HFF-Myc (cell line): ENCODE measurements around the gene ZCCHC18.
"Not testable (repeated sequence)": the region's sequence is repeated elsewhere in the genome, so short reads cannot be mapped to it uniquely, and the experiment has no call there.

Experiments used
- DNase-seq: peaks from one replicate; pipeline ENCODE4 v3.0.0-alpha.2; 2011; ENCODE audit warnings: low read depth; ENCODE audit errors: extremely low read depth
- H3K4me3 ChIP-seq: replicated peaks from 2 replicates; pipeline ENCODE4 v1.5.1; 2011; ENCODE audit warnings: low read depth, mild to moderate bottlenecking, control low read depth, low read length
- TF ChIP-seq, protein P1 (sequence below): IDR thresholded peaks from 2 replicates; pipeline ENCODE4 v1.5.1; 2012; ENCODE audit warnings: mild to moderate bottlenecking, low read depth, low read length, control low read depth; ENCODE audit errors: missing control alignments

Gene ZCCHC18

DNA sequence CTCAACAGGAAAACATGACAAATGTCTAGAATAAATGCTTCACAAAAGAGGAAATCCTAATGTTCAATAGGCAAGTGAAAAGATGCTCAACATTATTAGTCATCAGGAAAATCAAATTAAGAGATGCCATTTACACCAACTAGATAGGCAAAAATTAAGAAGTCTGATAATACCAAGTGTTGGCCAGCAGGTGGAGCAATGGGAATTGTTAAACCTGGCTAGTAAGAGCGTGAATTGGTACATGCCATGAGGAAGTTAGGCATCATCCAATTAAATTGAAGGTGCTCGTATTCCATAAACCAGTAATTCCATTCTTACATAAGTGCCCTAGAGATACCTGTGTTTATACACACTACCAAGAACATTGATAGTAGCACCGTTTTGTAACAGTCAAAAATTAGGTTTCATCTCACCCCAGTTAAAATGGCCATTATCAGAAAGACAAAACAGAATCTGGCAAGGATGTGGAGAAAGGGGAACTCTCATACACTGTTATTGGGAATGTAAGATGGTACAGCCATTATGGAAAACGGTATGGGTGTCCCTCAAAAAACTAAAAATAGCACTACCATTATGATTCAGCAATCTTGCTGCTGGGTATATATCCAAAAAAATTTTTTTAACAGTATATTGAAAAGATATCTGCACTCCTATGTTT lies 14.0 kb upstream of the ZCCHC18 start:
- DNase-seq, result peak; percentile 42
- TF ChIP-seq, protein P1, sequence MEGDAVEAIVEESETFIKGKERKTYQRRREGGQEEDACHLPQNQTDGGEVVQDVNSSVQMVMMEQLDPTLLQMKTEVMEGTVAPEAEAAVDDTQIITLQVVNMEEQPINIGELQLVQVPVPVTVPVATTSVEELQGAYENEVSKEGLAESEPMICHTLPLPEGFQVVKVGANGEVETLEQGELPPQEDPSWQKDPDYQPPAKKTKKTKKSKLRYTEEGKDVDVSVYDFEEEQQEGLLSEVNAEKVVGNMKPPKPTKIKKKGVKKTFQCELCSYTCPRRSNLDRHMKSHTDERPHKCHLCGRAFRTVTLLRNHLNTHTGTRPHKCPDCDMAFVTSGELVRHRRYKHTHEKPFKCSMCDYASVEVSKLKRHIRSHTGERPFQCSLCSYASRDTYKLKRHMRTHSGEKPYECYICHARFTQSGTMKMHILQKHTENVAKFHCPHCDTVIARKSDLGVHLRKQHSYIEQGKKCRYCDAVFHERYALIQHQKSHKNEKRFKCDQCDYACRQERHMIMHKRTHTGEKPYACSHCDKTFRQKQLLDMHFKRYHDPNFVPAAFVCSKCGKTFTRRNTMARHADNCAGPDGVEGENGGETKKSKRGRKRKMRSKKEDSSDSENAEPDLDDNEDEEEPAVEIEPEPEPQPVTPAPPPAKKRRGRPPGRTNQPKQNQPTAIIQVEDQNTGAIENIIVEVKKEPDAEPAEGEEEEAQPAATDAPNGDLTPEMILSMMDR, result peak; percentile 42
- H3K4me3 ChIP-seq, result no peak overlapping the region

DNA sequence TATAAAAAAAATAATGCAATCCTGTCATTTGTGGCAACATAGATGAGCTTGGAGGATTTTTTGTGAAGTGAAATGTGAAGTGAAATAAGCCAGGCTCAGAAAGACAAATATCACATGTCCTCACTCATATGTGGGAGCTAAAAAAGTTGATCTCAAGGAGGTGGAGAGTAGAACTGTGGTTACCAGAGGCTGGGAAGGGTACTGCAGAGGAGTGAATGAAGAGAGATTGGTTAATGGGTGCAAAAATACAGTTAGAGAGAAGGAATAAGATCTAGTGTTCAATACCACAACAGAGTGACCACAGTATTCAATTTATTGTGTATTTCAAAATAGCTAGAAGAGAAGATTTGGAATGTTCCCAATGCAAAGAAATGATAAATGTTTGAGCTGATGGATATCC lies 13.4 kb upstream of the ZCCHC18 start:
- TF ChIP-seq, protein P1, result no peak
- no peak overlapping the region for H3K4me3 ChIP-seq
- DNase-seq, result no peak

DNA sequence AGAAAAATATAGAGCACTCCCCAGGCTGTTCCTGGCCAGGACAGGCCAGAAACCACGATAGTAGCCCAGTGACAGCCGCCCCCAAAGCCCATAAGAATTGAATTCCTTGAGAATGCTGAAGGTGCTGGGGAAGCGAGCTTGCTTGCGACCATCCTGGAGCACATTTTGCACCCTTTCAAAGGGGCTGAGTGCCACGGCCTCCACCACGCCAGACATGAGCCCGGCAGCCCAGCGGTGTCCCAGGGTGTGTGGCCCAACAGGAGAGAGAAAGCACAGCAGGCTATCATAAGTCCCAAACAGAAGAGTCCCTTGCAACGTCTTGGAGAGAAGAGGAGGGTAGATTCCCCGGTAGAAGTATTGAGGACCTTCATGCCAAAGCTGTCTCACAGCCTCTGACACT lies 7.6 kb upstream of the ZCCHC18 start:
- no peak for DNase-seq
- H3K4me3 ChIP-seq, result no peak overlapping the region
- TF ChIP-seq, protein P1, result no peak

DNA sequence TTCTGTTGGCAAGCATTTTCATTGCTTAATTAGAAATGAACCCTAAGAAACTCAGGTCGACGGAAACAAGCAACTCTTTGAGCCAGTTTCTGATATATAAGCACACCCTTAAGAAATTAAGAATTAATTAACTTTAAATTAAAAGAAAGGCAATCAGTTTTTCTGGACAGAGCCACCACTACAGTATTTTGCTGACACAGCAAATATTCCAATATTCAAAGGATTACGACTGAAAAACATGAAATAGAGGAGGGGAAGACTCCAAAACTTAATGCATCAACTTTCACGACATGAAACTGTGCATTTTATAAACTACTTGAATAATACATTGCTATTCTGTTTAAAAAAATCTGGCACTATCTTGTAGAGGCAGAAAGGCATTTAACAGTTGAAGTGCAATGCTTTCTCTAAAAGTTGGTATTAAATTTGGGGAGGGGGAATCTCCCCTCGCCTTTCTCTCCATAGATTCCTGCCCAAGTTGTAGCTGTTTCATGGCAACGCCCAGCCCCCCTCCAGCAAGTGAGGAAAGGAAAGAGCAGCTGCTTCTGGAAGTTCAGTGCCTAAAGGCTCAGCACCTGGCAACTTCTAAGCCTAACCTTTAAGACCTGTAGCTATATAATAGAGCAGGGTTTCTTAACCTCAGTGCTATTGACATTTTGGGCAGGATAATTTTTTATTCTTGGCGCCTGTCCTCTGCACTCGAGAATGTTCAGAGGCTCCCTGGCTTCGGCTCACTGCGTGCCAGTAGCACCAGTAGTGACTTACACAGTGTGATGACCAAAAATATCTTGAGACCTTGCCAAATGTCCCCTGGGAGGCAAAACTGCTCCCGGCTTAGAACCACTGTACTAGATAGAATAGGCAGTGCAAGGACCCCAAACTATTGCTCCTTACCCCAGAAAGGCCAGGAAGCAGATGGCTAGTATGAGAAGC lies 6.7 kb upstream of the ZCCHC18 start:
- H3K4me3 ChIP-seq, result no peak overlapping the region
- TF ChIP-seq, protein P1, result no peak
- DNase-seq, result no peak

DNA sequence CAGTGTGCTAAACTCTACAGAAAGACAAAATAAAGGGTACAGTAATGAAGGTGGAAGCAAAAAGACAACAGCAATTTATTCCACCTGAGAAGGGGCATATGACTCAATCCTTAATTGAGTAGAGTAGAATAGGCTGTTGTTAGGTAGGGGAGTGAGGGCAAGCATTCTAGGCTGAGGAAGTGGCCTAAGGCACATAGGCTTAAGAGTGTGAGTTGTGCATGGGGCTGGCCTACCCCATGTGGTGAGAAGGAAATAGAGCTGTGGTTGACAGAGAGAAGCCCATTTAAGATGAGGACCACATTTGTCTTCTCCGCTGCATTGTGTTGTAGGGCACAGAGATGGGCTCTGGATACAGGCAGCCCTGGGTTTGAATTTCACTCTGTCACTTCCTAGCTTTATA lies 3.4 kb upstream of the ZCCHC18 start:
- no peak overlapping the region for H3K4me3 ChIP-seq
- TF ChIP-seq, protein P1, result no peak
- no peak for DNase-seq

DNA sequence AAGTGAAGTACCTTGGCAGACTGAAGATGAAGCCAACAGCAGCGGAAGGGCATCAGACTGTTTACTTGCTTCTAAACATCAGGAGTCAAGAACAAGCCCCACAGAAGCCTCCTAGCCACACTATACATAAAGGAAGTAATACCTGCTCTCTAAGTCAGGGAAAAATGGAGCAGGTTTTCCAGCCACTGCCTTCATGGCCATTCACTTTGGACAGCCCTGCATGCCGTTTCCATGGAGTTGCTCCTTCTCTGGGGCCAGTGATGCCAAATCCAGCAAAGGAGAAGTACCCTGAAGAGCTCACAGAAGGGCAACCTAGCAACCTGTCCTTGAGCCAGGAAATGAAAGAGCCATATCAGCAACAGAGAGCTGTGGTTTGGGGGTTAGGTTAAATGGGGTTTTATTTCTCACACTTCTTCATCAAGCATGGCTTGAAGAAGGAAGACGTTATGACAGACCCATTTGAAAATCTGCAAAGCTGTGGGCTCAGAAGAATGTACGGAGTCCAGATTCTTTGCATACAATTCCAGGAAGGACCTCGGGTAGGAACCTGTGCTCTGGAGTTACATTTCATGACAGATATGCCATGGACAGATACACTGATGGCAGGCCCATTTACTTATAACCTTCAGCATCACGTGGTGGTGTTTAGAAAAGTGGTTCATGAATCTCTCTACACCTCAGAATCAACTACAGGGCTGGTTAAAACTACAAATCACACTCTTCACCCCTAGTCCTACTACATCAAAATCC lies 1.7 kb upstream of the ZCCHC18 start:
- not testable (repeated sequence) for DNase-seq, H3K4me3 ChIP-seq
